Heart left ventricle (tissue), 16 donors: ENCODE data around the gene NFYA. TPM values are rescaled to one million over a fixed set of nuclear protein-coding genes. Genes with fewer than 3 reads are reported as not detected.

Experiments used
- ATAC-seq, 4 donors: fragments of 200-7000 bp; cut with Tn5 transposase; one replicate each; pipeline ENCODE4 v1.9.1; 2020 to 2022; ENCODE audit warnings: moderate library complexity in 4 of 4, mild to moderate bottlenecking in 3 of 4, moderate number of reproducible peaks in 1 of 4
- DNase-seq, 5 donors: peaks; one replicate each; pipeline ENCODE4 v3.0.0-alpha.2; 2020
- H3K27ac ChIP-seq, 12 donors: fragments of 200-600 bp; sonication (generic) in 4 of 12; one replicate each; pipeline versions ENCODE4 v1.5.0 to v1.8.0; 2016 to 2022; ENCODE audit warnings: mild to moderate bottlenecking in 2 of 12
- H3K27me3 ChIP-seq, 9 donors: fragments of 200-600 bp; sonication (generic) in 2 of 9; one replicate each; pipeline versions ENCODE4 v1.5.1 to v1.8.0; 2016 to 2022; ENCODE audit warnings: mild to moderate bottlenecking in 3 of 9
- H3K36me3 ChIP-seq, 9 donors: fragments of 200-600 bp; sonication (generic) in 2 of 9; one replicate each; pipeline versions ENCODE4 v1.5.0 to v1.8.0; 2018 to 2022; ENCODE audit warnings: mild to moderate bottlenecking in 2 of 9
- H3K4me1 ChIP-seq, 12 donors: fragments of 200-600 bp; sonication (generic) in 4 of 12; one replicate each; pipeline versions ENCODE4 v1.5.0 to v1.8.0; 2016 to 2022; ENCODE audit warnings: mild to moderate bottlenecking in 3 of 12
- H3K4me3 ChIP-seq, 12 donors: fragments of 200-600 bp; sonication (generic) in 4 of 12; one replicate each; pipeline versions ENCODE4 v1.5.0 to v1.8.0; 2017 to 2022; ENCODE audit warnings: mild to moderate bottlenecking in 9 of 12, moderate library complexity in 4 of 12
- H3K9me3 ChIP-seq, 12 donors: fragments of 200-600 bp; sonication (generic) in 4 of 12; one replicate each; pipeline versions ENCODE4 v1.5.0 to v1.8.0; 2016 to 2022; ENCODE audit warnings: mild to moderate bottlenecking in 1 of 12
- CTCF ChIP-seq, 12 donors: fragments of 200-600 bp; sonication (generic) in 4 of 12; IDR thresholded peaks; one replicate each; pipeline versions ENCODE4 v1.5.0 to v1.8.0; 2018 to 2022; ENCODE audit warnings: antibody characterized with exemption in 12 of 12, mild to moderate bottlenecking in 5 of 12
- POLR2A ChIP-seq, 2 donors: fragments of 450-650 bp; IDR thresholded peaks; one replicate each; pipeline ENCODE4 v1.6.1; 2017; ENCODE audit warnings: antibody characterized with exemption in 2 of 2, mild to moderate bottlenecking in 2 of 2, moderate library complexity in 2 of 2
- WGBS, 4 donors: extraction: QIAGEN DNeasy Blood & Tissue Kit in 2 of 4; methylation state at CpG; one replicate each; pipeline versions ENCODE4 v1.1.5 to v1.1.7; 2013 to 2018; 5-methylcytosine and 5-hydroxymethylcytosine counted together
- intact Hi-C, 10 donors: fragments of 100-400 bp; cut with DNase I; formaldehyde crosslinking; loops; one replicate each; pipeline versions ENCODE4 v1.11.1 to v1.14.2; 2022
- polyA plus RNA-seq, 2 donors: library from polyadenylated mRNA; stranded (reverse); fragments of 200-250 nt; gene quantifications; one replicate each; pipeline ENCODE4 v1.2.3, GENCODE V29; 2013
- total RNA-seq, 9 donors: library from RNA; depleted of rRNA in 2 of 9; stranded (reverse); fragments of >200 nt in 2 of 9; fragmentation: NEBNext Ultra II Directional in 3 of 9; extraction: Animal tissue kit (Norgen Biotek cat#: 25700) in 3 of 9; gene quantifications; one replicate each; pipeline versions ENCODE4 v1.1.0 to v1.2.4, GENCODE V29; 2016 to 2023
- donor health status: ischemic (EF 13 %, LVEDD 7.1; RV severe dilation, severe dysfunction).
- donor health status: healthy with polysubstance abuse.
- donor health status: DM: no; HTN: yes; CAD: no.
- donor health status: DM: no; HTN: no; CAD: no.
- donor health status: ischemic (EF 25% LVEDD 6.9; RV normal size, moderate dysfunction).
- donor health status: ischemic (EF 25% LVEDD 5.7; RV mildly dilated, moderate dysfunction).
- donor health status: healthy.
- donor health status: DM: yes; HTN: yes; CAD: no.
- donor health status: ischemic (EF 35%, LVEDD 5.7; RV mildly dilated, moderate dysfunction).
- donor health status: nonischemic (EF 11% LVEDD 7.7; RV severe dilation, severe dysfunction).
- donor health status: DM: yes; HTN: yes; CAD: no.
- donor health status: PGD.
- donor health status: ischemic (EF 29% LVEDD 5.4; RV normal size, mild dysfunction).
- donor health status: nonischemic (EF 23%, LVEDD 6.1; RV moderate dilation, normal function).

NFYA gene
- total and polyA plus RNA-seq, 11 donors, result 4.3 to 12.5 (median 9.5) TPM

GRCh38 chr6:41071923-41072835 lies 595 bp upstream of the NFYA start, which contains the start of gene OARD1:
TSS of gene OARD1 (minus strand) at chr6:41072356. CDS start at chr6:41071634, 722 bp downstream.
- Histone ChIP-seq H3K27ac (peak within 1 kb of the TSS; percentile 93 to 100 (median 99)), H3K27me3 (no peaks in the 10 kb centered on the region), H3K36me3 (peaks cover 0 to 35% (median 17%) of the 10 kb centered on the region in 9 donors), H3K9me3 (no peaks in the 10 kb centered on the region), H3K4me1 (peaks cover 0 to 44% (median 37%) of the 10 kb centered on the region in 12 donors), H3K4me3 (peak within 1 kb of the TSS; percentile 76 to 95 (median 90))
- DNase-seq, result peak; percentile 100
- TF ChIP-seq CTCF (IDR thresholded peaks at IDR 0.05) (no peak), POLR2A (IDR thresholded peaks at IDR 0.05) (peak; percentile 2 to 58)
- intact Hi-C loops, result loop anchor here in 1 of 10 donors (1.0 to 5.0 kb wide), 2 partner anchors 17 to 170 kb away; no protein-coding TSS in a partner anchor
- 0% methylated on average over 26 to 63 of the region's 63 CpGs for WGBS, 4 donors
- ATAC-seq, result peak; percentile 82 to 91 (median 88)

GRCh38 chr6:41073203-41073967 lies 611 bp downstream of the NFYA start:
- intact Hi-C loops, result loop anchor here in 1 of 10 donors (5.0 kb wide), 1 partner anchor 171 kb away; no protein-coding TSS in a partner anchor
- Histone ChIP-seq H3K4me3 (peak overlapping the region; percentile 76 to 95 (median 90)), H3K36me3 (peaks cover 0 to 23% (median 5%) of the 10 kb centered on the region in 9 donors), H3K27me3 (no peaks in the 10 kb centered on the region), H3K9me3 (no peaks in the 10 kb centered on the region), H3K27ac (peak overlapping the region; percentile 93 to 100 (median 99)), H3K4me1 (peaks cover 0 to 48% (median 38%) of the 10 kb centered on the region in 12 donors)
- 0 to 2% (median 1%) methylated on average over 15 to 74 of the region's 74 CpGs for WGBS, 4 donors
- peak; percentile 95 to 96 for TF ChIP-seq POLR2A (IDR thresholded peaks at IDR 0.05)
- peak in 8 of 12 donors; percentile 3 to 54 (median 38) for TF ChIP-seq CTCF (IDR thresholded peaks at IDR 0.05)
- DNase-seq (peak; percentile 90 to 93 (median 91)), ATAC-seq (peak in 3 of 4 donors; percentile 17 to 45 (median 30))

- peak overlapping the region; percentile 76 to 95 (median 90) for H3K4me3 ChIP-seq
- peaks cover 0 to 23% (median 11%) of the 10 kb centered on the region in 9 donors for H3K36me3 ChIP-seq
- ATAC-seq (no peak), DNase-seq (no peak)
- H3K27ac ChIP-seq, result peak overlapping the region; percentile 93 to 100 (median 99)
- TF ChIP-seq POLR2A (IDR thresholded peaks at IDR 0.05) (no peak), CTCF (IDR thresholded peaks at IDR 0.05) (no peak)
- H3K27me3 ChIP-seq, result no peaks in the 10 kb centered on the region
- WGBS, 4 donors, result 5 to 9% (median 8%) methylated on average over 11 of the region's 11 CpGs
- intact Hi-C loops, result loop anchor here in 1 of 10 donors (5.0 kb wide), 1 partner anchor 172 kb away; no protein-coding TSS in a partner anchor
- peaks cover 0 to 48% (median 38%) of the 10 kb centered on the region in 12 donors for H3K4me1 ChIP-seq
- H3K9me3 ChIP-seq, result no peaks in the 10 kb centered on the region
Observed at GRCh38 chr6:41073968-41074691, 1.4 kb downstream of the NFYA start.
